Neural progenitor cell (in vitro differentiated cells): ENCODE data around the gene SS18L1.

Experiments
- CTCF ChIP-seq: fragments of 200-600 bp; sonication (generic); IDR thresholded peaks from 2 replicates; pipeline ENCODE4 v1.5.1; 2017; ENCODE audit warnings: antibody characterized with exemption, mild to moderate bottlenecking
- EZH2phosphoT487 ChIP-seq: fragments of 200-600 bp; sonication (generic); IDR thresholded peaks from 2 replicates; pipeline ENCODE4 v1.6.1; 2017; ENCODE audit warnings: antibody characterized with exemption

GRCh38 chr20:62168890-62169435 is 25.4 kb downstream of the SS18L1 start:
- TF ChIP-seq CTCF (no peak), EZH2phosphoT487 (no peak)
